K562 (cell line): ENCODE measurements around the gene RREB1. TPM values are rescaled to one million over a fixed set of nuclear protein-coding genes. Genes with fewer than 3 reads are reported as not detected.

Source experiments
- ATAC-seq: fragments of 200-7000 bp; cut with Tn5 transposase; 3 replicates; pipeline ENCODE4 v1.9.1; 2020; ENCODE audit warnings: moderate library complexity
- BruUV-seq: library from RNA; stranded (reverse); fragments of 400-500 nt; replicated peaks from 2 replicates; lab custom pipeline; 2021; lab: Mats Ljungman, UMichigan
- CTCF ChIA-PET: fragments of 300-600 bp; formaldehyde crosslinking; extraction: SDS; loops from one replicate; lab custom pipeline; 2021; ENCODE audit warnings: low intra/inter-chr PET ratio; lab: Yijun Ruan, JAX
- POLR2A ChIA-PET: fragments of 300-600, 350-650 bp; sonication (Branson Sonifier 250); formaldehyde crosslinking; extraction: SDS; loops from one replicate; lab custom pipeline; 2021; ENCODE audit warnings: antibody characterized with exemption, inconsistent platforms; lab: Yijun Ruan, JAX
- DNase-seq, 4 experiments: peaks; one replicate each; pipeline versions ENCODE4 v3.0.0 to v3.0.0-alpha.2; 2011 to 2018; ENCODE audit warnings: low spot score in 3 of 4, mixed read lengths in 3 of 4; ENCODE audit errors: extremely low read depth in 1 of 4
- FAIRE-seq: peaks from 2 replicates; lab custom pipeline; 2011; peaks lifted over from hg19 to GRCh38; lab: Jason Lieb, UNC
- H2AFZ ChIP-seq: 2 replicates; pipeline ENCODE4 v1.6.0; 2011; ENCODE audit warnings: low read depth, low read length, control low read depth, inconsistent platforms
- H3K27ac ChIP-seq: fragments of 200-600 bp; 3 replicates; pipeline ENCODE4 v1.8.0; 2011; ENCODE audit warnings: low read depth, mild to moderate bottlenecking, control low read depth, inconsistent platforms, low read length, moderate library complexity, mixed read lengths; ENCODE audit errors: extremely low read depth
- H3K27me3 ChIP-seq, 2 experiments: fragments of 300-600 bp in 1 of 2; 2 replicates in 1 of 2; 3 replicates in 1 of 2; pipeline versions ENCODE4 v1.6.0 to v1.8.0; 2011; ENCODE audit warnings: inconsistent platforms in 2 of 2, low read length in 2 of 2, mild to moderate bottlenecking in 1 of 2, mixed read lengths in 1 of 2, moderate library complexity in 1 of 2; ENCODE audit not compliant: control insufficient read depth in 2 of 2, insufficient read depth in 2 of 2
- H3K36me3 ChIP-seq: fragments of 300-600 bp; 3 replicates; pipeline ENCODE4 v1.8.0; 2011; ENCODE audit warnings: mild to moderate bottlenecking, low read length, inconsistent platforms; ENCODE audit not compliant: control insufficient read depth, insufficient read depth
- H3K4me1 ChIP-seq, 2 experiments: fragments of 200-600 bp in 1 of 2; replicated peaks in 1 of 2; 2 replicates in 1 of 2; 3 replicates in 1 of 2; pipeline versions ENCODE4 v1.5.1 to v1.8.0; 2011; ENCODE audit warnings: inconsistent platforms in 2 of 2, low read length in 2 of 2, mild to moderate bottlenecking in 1 of 2, mixed read lengths in 1 of 2, moderate library complexity in 1 of 2; ENCODE audit not compliant: control insufficient read depth in 2 of 2, insufficient read depth in 2 of 2
- H3K4me2 ChIP-seq: 2 replicates; pipeline ENCODE4 v1.6.1; 2011; ENCODE audit warnings: low read length, control low read depth, inconsistent platforms, mixed read lengths; ENCODE audit not compliant: insufficient read depth
- H3K4me3 ChIP-seq: fragments of 200-600 bp; sonication (generic), shearing (Covaris generic); 2 replicates; pipeline ENCODE4 v1.5.1; 2016; ENCODE audit warnings: control low read depth, inconsistent platforms
- H3K79me2 ChIP-seq: fragments of 200-600 bp; 3 replicates; pipeline ENCODE4 v1.8.0; 2011; ENCODE audit warnings: low read length, inconsistent platforms; ENCODE audit not compliant: control insufficient read depth, insufficient read depth
- H3K9ac ChIP-seq, 2 experiments: 2 replicates each; pipeline versions ENCODE4 v1.6.0 to v1.6.1; 2011; ENCODE audit warnings: low read depth in 2 of 2, low read length in 2 of 2, control low read depth in 1 of 2, inconsistent platforms in 1 of 2, mild to moderate bottlenecking in 1 of 2, mixed read lengths in 1 of 2; ENCODE audit not compliant: insufficient read depth in 1 of 2
- H3K9me1 ChIP-seq: one replicate; pipeline ENCODE4 v1.6.0; 2011; ENCODE audit warnings: inconsistent platforms, mild to moderate bottlenecking, low read length, moderate library complexity; ENCODE audit not compliant: control insufficient read depth, insufficient read depth
- H3K9me3 ChIP-seq: replicated peaks from 2 replicates; pipeline ENCODE4 v1.5.1; 2011; ENCODE audit warnings: low read depth, low read length, inconsistent platforms; ENCODE audit not compliant: control insufficient read depth, insufficient read depth
- H4K20me1 ChIP-seq: replicated peaks from 2 replicates; pipeline ENCODE4 v1.6.1; 2011; ENCODE audit warnings: low read length, inconsistent platforms, mixed read lengths; ENCODE audit not compliant: control insufficient read depth, insufficient read depth
- CXXC5 ChIP-seq: fragments of 250-450 bp; sonication (Bioruptor Pico); IDR thresholded peaks from 2 replicates; pipeline ENCODE4 v1.8.0; 2022; ENCODE audit warnings: inconsistent platforms, mild to moderate bottlenecking, moderate library complexity
- GTF2E2 ChIP-seq: fragments of 200-800 bp; sonication (Bioruptor generic); IDR thresholded peaks from 2 replicates; pipeline ENCODE4 v1.6.1; 2016; ENCODE audit warnings: missing genetic modification characterization, missing compliant biosample characterization
- MTA2 ChIP-seq: fragments of 450-650 bp; IDR thresholded peaks from 2 replicates; pipeline ENCODE4 v1.6.1; 2016; ENCODE audit warnings: low read depth
- SFPQ ChIP-seq: fragments of 200-400 bp; formaldehyde crosslinking; IDR thresholded peaks from 2 replicates; pipeline ENCODE4 v1.6.1; 2017; ENCODE audit warnings: mild to moderate bottlenecking, low read depth, low read length, moderate library complexity
- TCF3 ChIP-seq: sonication (generic); formaldehyde crosslinking; IDR thresholded peaks from 2 replicates; pipeline ENCODE4 v1.4.0; 2020; ENCODE audit warnings: mild to moderate bottlenecking, missing genetic modification reagents
- ZNF197 ChIP-seq: fragments of 200-800 bp; sonication (Bioruptor generic); IDR thresholded peaks from 2 replicates; pipeline ENCODE4 v1.6.1; 2016; ENCODE audit warnings: low read depth, missing genetic modification characterization, missing compliant biosample characterization
- ZNF24 ChIP-seq: fragments of 450-650 bp; IDR thresholded peaks from 2 replicates; pipeline ENCODE4 v1.6.1; 2016
- WGBS: fragments of 100-300 bp; shearing (Covaris generic); methylation state at CpG from one replicate; pipeline ENCODE4 v1.1.6; 2016; ENCODE audit warnings: low coverage, mixed read lengths; ENCODE audit not compliant: insufficient coverage; ENCODE audit errors: missing lambda C conversion rate; 5-methylcytosine and 5-hydroxymethylcytosine counted together
- in situ Hi-C: fragments of 300-500 bp; cut with MboI; formaldehyde crosslinking; loops from 4 replicates; pipeline ENCODE4 v1.15.0; 2018; ENCODE audit warnings: inconsistent platforms, mixed read lengths
- intact Hi-C: fragments of 100-400 bp; cut with micrococcal nuclease; formaldehyde crosslinking; loops from 2 replicates; pipeline ENCODE4 v1.14.2; 2022
- polyA plus RNA-seq, 8 experiments: library from polyadenylated mRNA; depleted of rRNA in 4 of 8; stranded (reverse) in 5 of 8; unstranded in 3 of 8; fragments of >200 nt; fragmentation: Nextera tagmentation in 2 of 8; fragmentation: Illumina TruSeq in 1 of 8; extraction: Ambion mirVana in 2 of 8; extraction: Trizol in 1 of 8; gene quantifications; 2 replicates each; pipeline versions ENCODE4 v1.2.1 to v1.2.3, GENCODE V29; 2011 to 2014; ENCODE audit warnings: inconsistent platforms in 1 of 8, missing spikeins in 1 of 8
- total RNA-seq, 7 experiments: library from RNA; depleted of rRNA in 6 of 7; stranded (reverse); fragments of >200 nt in 6 of 7; fragmentation: Illumina TruSeq in 2 of 7; extraction: Trizol in 2 of 7; gene quantifications; 2 replicates each; pipeline versions ENCODE4 v1.2.1 to v1.2.3, GENCODE V29; 2011 to 2021; ENCODE audit warnings: low replicate concordance in 1 of 7

Gene RREB1
- total and polyA plus RNA-seq, 9 of the 15 experiments (the other 6 are each of a cell fraction or from before 2014, with no cell fraction given) = 3.3 to 64.2 (median 19.3) TPM

GRCh38 chr6:7196685-7197283 lies 89.0 kb downstream of the RREB1 start:
- Histone ChIP-seq H2AFZ (no peak overlapping the region), H3K9me3 (no peaks in the 10 kb centered on the region), H3K27me3 (no peaks in the 10 kb centered on the region), H3K9me1 (no peaks in the 10 kb centered on the region), H3K79me2 (peaks cover 97% of the 10 kb centered on the region), H3K9ac (peak overlapping the region; percentile 28 to 46; a peak in 3 of 4 replicates), H3K36me3 (peaks cover 73% of the 10 kb centered on the region), H3K4me2 (no peak overlapping the region), H3K4me1 (peaks cover 12 to 38% of the 10 kb centered on the region in 2 experiments), H4K20me1 (no peaks in the 10 kb centered on the region), H3K27ac (peak overlapping the region; percentile 62), H3K4me3 (no peak overlapping the region)
- CTCF ChIA-PET = interaction anchor here (0.6 kb wide), 1 partner anchor 22 kb away, joined by 5 read pairs; no protein-coding TSS in a partner anchor
- ATAC-seq = no peak
- 17% methylated on average over 4 of the region's 4 CpGs for WGBS
- no peak for TF ChIP-seq SFPQ
- peak; percentile 3; the same call in 1 of the 2 replicates for TF ChIP-seq CXXC5 (CRISPR knock-in tag)
- TF ChIP-seq MTA2 = no peak
- peak; percentile 52 for TF ChIP-seq ZNF24
- TF ChIP-seq GTF2E2 (tag) = peak; percentile 63; the same call in 1 of the 2 replicates
- peak; percentile 20; the same call in 1 of the 2 replicates for TF ChIP-seq TCF3
- 0 out of 2 replicates have a peak, but pooled peaks have one; percentile 36 for TF ChIP-seq ZNF197 (CRISPR knock-in tag)
- peak; percentile 32 for FAIRE-seq
- in situ Hi-C loops = no loop called here
- no TSS peak for BruUV-seq
- peak in 1 of 4 experiments; percentile 46 for DNase-seq
- intact Hi-C loops = loop anchor here (5.0 kb wide), 1 partner anchor 44 kb away; no protein-coding TSS in a partner anchor
- POLR2A ChIA-PET = interaction anchor here (0.9 to 3.0 kb wide), 6 partner anchors 11 to 57 kb away, joined by 3 to 8 read pairs (median 3); no protein-coding TSS in a partner anchor
